Neuronal stem cell (in vitro differentiated cells): ENCODE data around the gene AKAP9.

Experiments
- DNase-seq: peaks from one replicate; pipeline ENCODE4 v3.0.0-alpha.2; 2013; ENCODE audit warnings: low spot score
- H2AFZ ChIP-seq: one replicate; pipeline ENCODE4 v1.6.1; 2013; ENCODE audit warnings: mild to moderate bottlenecking, low read length, inconsistent platforms
- H2AK5ac ChIP-seq: 2 replicates; pipeline ENCODE4 v1.6.1; 2013; ENCODE audit warnings: low read depth, mild to moderate bottlenecking, inconsistent platforms, low read length, moderate library complexity, mixed read lengths
- H2BK120ac ChIP-seq: 2 replicates; pipeline ENCODE4 v1.6.1; 2013; ENCODE audit warnings: low read depth, mild to moderate bottlenecking, inconsistent platforms, low read length, moderate library complexity, mixed read lengths
- H2BK12ac ChIP-seq: one replicate; pipeline ENCODE4 v1.6.1; 2013; ENCODE audit warnings: low read length, inconsistent platforms
- H2BK15ac ChIP-seq: 2 replicates; pipeline ENCODE4 v1.6.1; 2013; ENCODE audit warnings: mild to moderate bottlenecking, low read length, inconsistent platforms, mixed read lengths
- H2BK5ac ChIP-seq: one replicate; pipeline ENCODE4 v1.6.1; 2013; ENCODE audit warnings: inconsistent platforms, mild to moderate bottlenecking, low read length, moderate library complexity
- H3K14ac ChIP-seq: one replicate; pipeline ENCODE4 v1.6.1; 2013; ENCODE audit warnings: low read length, inconsistent platforms
- H3K18ac ChIP-seq: 2 replicates; pipeline ENCODE4 v1.6.1; 2013; ENCODE audit warnings: low read length, inconsistent platforms
- H3K23ac ChIP-seq: 2 replicates; pipeline ENCODE4 v1.6.1; 2013; ENCODE audit warnings: low read depth, mild to moderate bottlenecking, mixed read lengths, low read length, inconsistent platforms; ENCODE audit not compliant: poor library complexity
- H3K27ac ChIP-seq: replicated peaks from 3 replicates; pipeline ENCODE4 v1.5.1; 2013; ENCODE audit warnings: low read length, inconsistent platforms
- H3K27me3 ChIP-seq, 3 experiments: 2 replicates each; pipeline ENCODE4 v1.6.1; 2013; ENCODE audit warnings: low read length in 3 of 3, mild to moderate bottlenecking in 2 of 3, inconsistent platforms in 1 of 3, low read depth in 1 of 3, mixed read lengths in 1 of 3, moderate library complexity in 1 of 3; ENCODE audit not compliant: control insufficient read depth in 3 of 3, insufficient read depth in 3 of 3
- H3K36me3 ChIP-seq, 2 donors: replicated peaks in 1 of 2; 2 replicates each; pipeline ENCODE4 v1.6.1; 2013; ENCODE audit warnings: low read length in 2 of 2; ENCODE audit not compliant: control insufficient read depth in 2 of 2, insufficient read depth in 2 of 2
- H3K4ac ChIP-seq: 2 replicates; pipeline ENCODE4 v1.6.1; 2013; ENCODE audit warnings: inconsistent platforms, mild to moderate bottlenecking, low read length, moderate library complexity
- H3K4me1 ChIP-seq, 2 donors: 1 replicate in 1 of 2; 2 replicates in 1 of 2; pipeline ENCODE4 v1.6.1; 2013; ENCODE audit warnings: low read length in 2 of 2, low read depth in 1 of 2; ENCODE audit not compliant: control insufficient read depth in 2 of 2, insufficient read depth in 1 of 2
- H3K4me2 ChIP-seq: one replicate; pipeline ENCODE4 v1.6.1; 2013; ENCODE audit warnings: mild to moderate bottlenecking, low read length, inconsistent platforms; ENCODE audit not compliant: insufficient read depth, poor library complexity, severe bottlenecking
- H3K4me3 ChIP-seq, 2 donors: 2 replicates each; pipeline ENCODE4 v1.5.1; 2013; ENCODE audit warnings: low read length in 2 of 2, mild to moderate bottlenecking in 2 of 2, inconsistent platforms in 1 of 2, moderate library complexity in 1 of 2
- H3K79me1 ChIP-seq: one replicate; pipeline ENCODE4 v1.6.1; 2013; ENCODE audit warnings: low read depth, mild to moderate bottlenecking, inconsistent platforms, low read length, moderate library complexity
- H3K9ac ChIP-seq: one replicate; pipeline ENCODE4 v1.6.1; 2013; ENCODE audit warnings: mild to moderate bottlenecking, low read depth, low read length, inconsistent platforms; ENCODE audit not compliant: poor library complexity
- H3K9me3 ChIP-seq, 2 donors: replicated peaks in 1 of 2; 2 replicates each; pipeline versions ENCODE3 to v1.6.1; 2013; ENCODE audit warnings: low read length in 2 of 2, mild to moderate bottlenecking in 2 of 2, inconsistent platforms in 1 of 2, low read depth in 1 of 2, mixed read lengths in 1 of 2, moderate library complexity in 1 of 2; ENCODE audit not compliant: control insufficient read depth in 2 of 2, insufficient read depth in 1 of 2
- H4K8ac ChIP-seq: one replicate; pipeline ENCODE4 v1.6.1; 2013; ENCODE audit warnings: low read depth, mild to moderate bottlenecking, inconsistent platforms, low read length, moderate library complexity
- H4K91ac ChIP-seq: one replicate; pipeline ENCODE4 v1.6.1; 2013; ENCODE audit warnings: low read length, low read depth, mild to moderate bottlenecking, inconsistent platforms; ENCODE audit not compliant: poor library complexity
- WGBS, 2 donors: extraction: QIAGEN DNeasy Blood & Tissue Kit; methylation state at CpG; one replicate each; pipeline ENCODE4 v1.1.7; 2013; ENCODE audit warnings: missing lambda C conversion rate in 2 of 2, mixed read lengths in 1 of 2; ENCODE audit not compliant: insufficient read length in 2 of 2, insufficient replicate concordance in 1 of 2; ENCODE audit errors: extremely low coverage in 2 of 2; 5-methylcytosine and 5-hydroxymethylcytosine counted together

The AKAP9 gene

GRCh38 chr7:92010215-92010614, 69.6 kb downstream of the AKAP9 start:
- Histone ChIP-seq H3K18ac (no peak overlapping the region), H2BK5ac (no peak overlapping the region), H3K27me3 (no peaks in the 10 kb centered on the region), H3K23ac (no peak overlapping the region), H3K36me3 (peaks cover 2 to 86% of the 10 kb centered on the region in 2 donors), H2AFZ (no peak overlapping the region), H4K91ac (no peak overlapping the region), H2BK15ac (no peak overlapping the region), H3K27ac (no peak overlapping the region), H3K4me3 (no peak overlapping the region), H3K9me3 (peaks cover 1 to 54% of the 10 kb centered on the region in 2 donors), H3K79me1 (no peaks in the 10 kb centered on the region), H3K4ac (no peak overlapping the region), H3K14ac (no peak overlapping the region), H2AK5ac (no peak overlapping the region), H3K9ac (no peak overlapping the region), H2BK120ac (no peak overlapping the region), H2BK12ac (no peak overlapping the region), H4K8ac (no peak overlapping the region), H3K4me2 (no peak overlapping the region), H3K4me1 (no peaks in the 10 kb centered on the region)
- DNase-seq, result no peak
- WGBS, 2 donors, result no CpG with 5 or more reads among the region's 5 CpGs

DNA sequence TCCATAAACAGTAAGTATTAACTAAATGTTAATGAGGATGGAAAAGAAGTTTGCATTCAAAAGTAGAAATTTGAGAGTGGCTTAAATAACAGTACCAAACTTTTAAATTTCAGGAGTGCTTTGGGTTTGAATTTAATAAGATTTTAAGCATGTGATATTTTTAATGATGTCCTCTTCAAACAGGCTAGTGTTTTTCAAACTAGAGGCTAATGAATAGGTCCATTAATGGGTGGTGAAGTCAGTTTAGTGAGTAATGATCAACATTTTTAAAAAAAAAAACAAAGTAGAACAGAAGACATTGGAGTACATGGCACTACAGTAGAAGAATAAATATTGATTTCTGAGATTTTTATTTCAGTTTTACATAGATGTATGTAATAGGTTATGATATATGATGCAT, 72.9 kb downstream of the AKAP9 start:
- H2AFZ ChIP-seq, result no peak overlapping the region
- H3K14ac ChIP-seq, result no peak overlapping the region
- no peak overlapping the region for H2BK5ac ChIP-seq
- H2BK15ac ChIP-seq, result no peak overlapping the region
- H3K23ac ChIP-seq, result no peak overlapping the region
- H3K4me1 ChIP-seq, result no peaks in the 10 kb centered on the region
- no peak overlapping the region for H3K27ac ChIP-seq
- no peak overlapping the region for H3K18ac ChIP-seq
- H2AK5ac ChIP-seq, result no peak overlapping the region
- no peak overlapping the region for H3K4ac ChIP-seq
- H3K9me3 ChIP-seq, result peaks cover 1 to 39% of the 10 kb centered on the region in 2 donors
- no peak overlapping the region for H2BK120ac ChIP-seq
- no peaks in the 10 kb centered on the region for H3K27me3 ChIP-seq
- no peak overlapping the region for H4K91ac ChIP-seq
- no peak for DNase-seq
- H3K4me3 ChIP-seq, result no peak overlapping the region
- no peak overlapping the region for H3K9ac ChIP-seq
- H3K4me2 ChIP-seq, result no peak overlapping the region
- no peak overlapping the region for H4K8ac ChIP-seq
- no peak overlapping the region for H2BK12ac ChIP-seq
- peaks cover 2 to 91% of the 10 kb centered on the region in 2 donors for H3K36me3 ChIP-seq
- H3K79me1 ChIP-seq, result no peaks in the 10 kb centered on the region

- peaks cover 2 to 6% of the 10 kb centered on the region in 2 donors for H3K9me3 ChIP-seq
- H3K79me1 ChIP-seq, result no peaks in the 10 kb centered on the region
- no peak overlapping the region for H2BK5ac ChIP-seq
- no peak overlapping the region for H3K23ac ChIP-seq
- no peak overlapping the region for H3K4ac ChIP-seq
- no peak overlapping the region for H3K18ac ChIP-seq
- H3K27me3 ChIP-seq, result no peaks in the 10 kb centered on the region
- no peak overlapping the region for H4K8ac ChIP-seq
- H2BK120ac ChIP-seq, result no peak overlapping the region
- no peaks in the 10 kb centered on the region for H3K4me1 ChIP-seq
- no peak overlapping the region for H2BK12ac ChIP-seq
- no peak overlapping the region for H3K4me2 ChIP-seq
- H3K4me3 ChIP-seq, result no peak overlapping the region
- H2AK5ac ChIP-seq, result no peak overlapping the region
- H2AFZ ChIP-seq, result no peak overlapping the region
- H2BK15ac ChIP-seq, result no peak overlapping the region
- H3K36me3 ChIP-seq, result peaks cover 4 to 98% of the 10 kb centered on the region in 2 donors
- DNase-seq, result no peak
- no peak overlapping the region for H4K91ac ChIP-seq
- H3K9ac ChIP-seq, result no peak overlapping the region
- no peak overlapping the region for H3K14ac ChIP-seq
- H3K27ac ChIP-seq, result no peak overlapping the region
These were observed 80.0 kb downstream of the AKAP9 start for GRCh38 chr7:92020636-92021035.

- Histone ChIP-seq H3K14ac (no peak overlapping the region), H3K79me1 (no peaks in the 10 kb centered on the region), H4K8ac (no peak overlapping the region), H2AFZ (no peak overlapping the region), H2BK15ac (no peak overlapping the region), H3K18ac (no peak overlapping the region), H3K36me3 (peaks cover 4 to 85% of the 10 kb centered on the region in 2 donors), H3K4me2 (no peak overlapping the region), H3K9me3 (peaks cover 4 to 18% of the 10 kb centered on the region in 2 donors), H3K23ac (no peak overlapping the region), H3K4ac (no peak overlapping the region), H3K9ac (no peak overlapping the region), H3K4me3 (no peak overlapping the region), H3K27ac (no peak overlapping the region), H2AK5ac (no peak overlapping the region), H2BK5ac (no peak overlapping the region), H2BK12ac (no peak overlapping the region), H3K27me3 (no peaks in the 10 kb centered on the region), H4K91ac (no peak overlapping the region), H2BK120ac (no peak overlapping the region), H3K4me1 (no peaks in the 10 kb centered on the region)
- WGBS, 2 donors, result no CpG with 5 or more reads among the region's 3 CpGs
- no peak for DNase-seq
These were observed 84.6 kb downstream of the AKAP9 start for GRCh38 chr7:92025260-92025659.
